Activated CD4-positive, alpha-beta T cell treated with anti-CD3 and anti-CD28 coated beads, Interleukin-2, amount 50 U/mL, for 1 hour (primary cell): ENCODE data around the gene SCAMP1.
A peak's percentile ranks its signal among the peaks of the same experiment; 100 is the strongest.

Experiments used
- DNase-seq: peaks from one replicate; pipeline ENCODE4 v3.0.0-alpha.2; 2020

SCAMP1 gene

DNA sequence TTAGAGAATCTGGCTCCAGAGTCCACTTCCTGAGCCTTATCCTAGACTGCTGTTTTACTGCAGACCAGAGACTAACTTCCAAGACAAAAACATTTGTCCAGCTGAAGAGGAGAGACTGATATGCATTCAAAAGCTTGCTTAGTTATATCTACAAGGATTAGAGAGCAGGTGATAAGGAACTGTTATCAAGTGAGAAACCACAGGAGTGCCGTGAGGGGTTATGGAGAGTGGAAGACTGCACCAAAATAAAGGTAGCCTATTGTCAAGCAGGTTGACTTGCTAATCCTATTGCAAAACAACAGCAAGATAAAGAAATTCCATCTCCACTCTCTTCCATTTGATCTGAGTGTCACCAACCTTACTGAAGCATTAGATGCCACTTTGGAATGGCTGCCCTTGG lies 139.1 kb downstream of the SCAMP1 start:
- no peak for DNase-seq

DNA sequence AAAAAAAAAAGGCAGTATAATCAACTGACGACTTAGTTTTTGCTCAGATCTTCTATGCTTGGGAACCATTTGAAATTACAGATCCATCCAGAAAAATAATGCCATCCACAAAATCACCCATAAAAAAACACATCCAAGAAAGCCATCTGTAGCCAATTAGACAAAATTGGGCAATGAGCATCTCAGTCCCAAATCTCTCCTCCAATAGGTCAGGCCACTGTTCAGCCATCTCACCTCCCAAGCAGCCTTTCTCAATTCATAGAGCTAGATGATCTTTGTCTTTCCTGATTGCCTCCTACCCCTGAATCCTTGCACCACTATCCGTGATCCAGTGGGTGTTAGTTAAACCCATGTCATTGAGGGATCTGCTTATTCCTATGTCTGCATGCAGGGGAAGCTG lies 139.6 kb downstream of the SCAMP1 start:
- no peak for DNase-seq

DNA sequence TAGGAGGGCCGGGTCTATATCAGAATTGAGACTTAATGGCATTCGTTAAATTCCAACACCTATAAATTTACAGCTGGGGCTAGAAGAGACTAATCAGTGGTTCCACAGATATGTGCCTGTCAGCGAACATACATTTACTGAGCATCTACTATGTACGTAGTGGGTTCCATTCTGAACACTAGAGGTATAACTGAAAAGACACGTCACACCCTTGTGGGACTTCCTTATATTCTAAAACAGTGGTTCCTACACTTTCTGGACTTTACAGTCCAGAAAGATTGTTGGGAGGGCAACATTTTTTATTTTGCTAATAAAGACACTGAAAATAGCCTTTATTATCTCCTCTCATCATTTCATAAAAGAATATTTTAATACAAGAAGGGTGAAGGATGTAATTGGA lies 140.5 kb downstream of the SCAMP1 start:
- DNase-seq, result no peak

DNA sequence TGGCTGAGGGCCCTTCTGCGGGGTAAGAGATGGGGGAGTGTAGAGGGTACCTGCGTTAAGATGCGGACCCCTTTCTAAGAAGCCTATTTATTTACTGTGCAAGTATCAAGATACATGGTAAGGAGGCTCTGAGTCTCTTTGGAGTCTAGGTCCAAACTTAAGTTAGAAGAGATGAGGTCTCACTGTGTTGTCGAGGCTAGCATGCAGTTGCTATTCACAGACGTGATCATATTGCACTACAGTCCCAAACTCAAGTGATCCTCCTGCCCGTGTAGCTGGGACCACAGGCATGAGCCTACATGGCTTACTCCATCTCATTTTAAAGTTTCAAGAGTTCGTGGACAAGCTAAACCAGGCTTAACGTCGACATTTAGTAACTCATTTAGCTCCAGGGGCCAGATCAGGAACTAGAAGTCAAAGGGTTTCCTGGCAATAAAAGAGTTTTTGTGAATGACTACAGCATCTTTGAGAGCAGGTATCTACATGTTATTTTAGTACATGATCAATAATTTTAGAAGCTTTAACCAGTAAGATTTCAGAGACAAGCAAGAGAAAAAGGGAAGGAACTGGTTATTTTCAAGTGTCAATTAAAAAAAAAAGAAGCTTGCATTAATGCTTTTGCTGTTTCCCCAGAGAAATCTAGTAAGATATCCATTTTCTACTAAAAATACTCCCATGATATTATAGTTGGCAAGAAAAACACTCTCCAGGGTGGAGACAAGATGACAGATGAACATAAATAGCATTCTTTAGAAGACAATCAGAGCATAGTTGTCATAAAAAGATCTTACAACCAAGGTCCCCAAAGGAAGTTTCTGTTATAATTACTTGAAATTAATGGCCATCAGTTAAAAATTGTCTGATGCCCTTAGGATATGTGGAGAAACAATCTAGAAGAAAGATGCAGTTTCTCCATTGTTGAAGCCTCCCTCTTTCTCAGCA lies 141.3 kb downstream of the SCAMP1 start:
- no peak for DNase-seq

DNA sequence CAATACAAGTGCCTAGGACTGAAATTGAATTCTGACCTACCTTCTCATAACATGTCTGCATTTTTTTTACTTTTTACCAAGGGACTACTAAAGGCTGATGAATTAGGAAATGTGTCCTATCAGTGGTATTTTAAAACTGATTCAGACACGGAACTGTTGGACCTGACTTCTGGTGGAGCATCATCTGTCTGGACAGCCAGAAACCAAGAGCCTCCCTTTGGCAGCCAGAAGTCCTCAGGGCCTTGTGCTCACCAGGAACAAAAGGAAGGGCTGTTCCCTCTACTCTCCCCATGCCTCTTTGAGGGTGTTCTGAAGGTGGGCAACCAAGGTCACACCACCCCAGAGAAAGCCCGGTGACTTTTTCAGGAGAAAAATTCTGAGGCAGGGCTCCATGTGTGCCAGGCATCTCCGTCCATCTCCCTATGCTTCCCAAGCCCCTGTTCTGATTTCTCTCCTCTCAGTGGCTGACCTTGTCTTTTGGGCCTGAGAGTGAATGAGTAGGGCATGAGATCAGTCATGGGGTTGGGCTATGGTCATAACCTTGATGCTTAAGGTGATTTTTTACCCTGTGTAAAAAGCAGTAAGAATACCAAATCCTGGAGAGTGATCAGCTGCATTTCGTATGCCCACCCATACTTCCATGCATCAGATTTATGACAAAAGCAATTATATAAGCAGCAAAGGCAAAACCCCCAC lies 143.7 kb downstream of the SCAMP1 start:
- no peak for DNase-seq

DNA sequence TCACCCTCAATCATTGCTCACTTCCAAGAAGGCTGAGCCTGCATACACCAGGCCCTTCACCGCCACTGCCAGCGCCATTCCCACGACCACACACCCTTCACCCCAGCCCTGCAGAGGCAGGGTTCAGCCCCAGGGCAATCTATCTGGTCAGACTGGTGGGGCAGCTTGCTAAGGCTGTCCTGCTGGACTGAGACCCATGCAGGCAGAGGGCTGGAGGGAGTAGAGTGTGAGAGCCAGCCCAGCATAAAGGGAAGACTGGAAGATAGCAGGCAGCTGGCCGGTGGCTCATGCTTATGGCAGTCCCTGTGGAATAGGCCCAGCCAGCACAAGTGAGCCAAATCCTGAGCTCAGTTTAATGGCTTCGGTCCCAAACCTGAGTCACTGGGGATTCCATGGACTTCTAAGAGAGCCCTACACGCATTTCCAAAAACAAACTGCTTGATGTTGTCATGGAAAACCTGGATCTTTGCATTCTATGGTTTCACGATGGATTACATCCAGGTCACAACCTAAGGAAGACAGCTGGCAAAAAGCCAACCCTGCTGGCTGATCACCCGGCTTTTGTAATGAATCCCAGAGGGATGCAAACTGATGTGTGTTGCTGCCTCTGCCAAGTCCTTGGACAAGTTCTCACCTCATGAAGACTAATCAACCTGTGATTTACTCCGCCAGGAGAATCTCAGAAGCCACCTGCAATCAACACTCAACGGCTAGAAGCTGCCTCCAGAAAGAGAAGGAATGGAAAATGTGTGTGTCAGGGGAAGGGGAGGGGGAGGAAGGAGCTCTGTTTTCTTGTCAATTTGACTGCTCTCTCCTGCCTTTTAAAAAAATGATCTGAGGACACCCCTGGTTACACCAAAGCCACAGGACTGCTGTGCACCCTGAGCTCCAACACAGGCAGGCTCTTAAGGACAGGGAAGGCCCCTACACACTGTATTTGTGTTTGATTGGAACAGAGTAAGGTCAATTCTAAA lies 144.6 kb downstream of the SCAMP1 start:
- no peak for DNase-seq

DNA sequence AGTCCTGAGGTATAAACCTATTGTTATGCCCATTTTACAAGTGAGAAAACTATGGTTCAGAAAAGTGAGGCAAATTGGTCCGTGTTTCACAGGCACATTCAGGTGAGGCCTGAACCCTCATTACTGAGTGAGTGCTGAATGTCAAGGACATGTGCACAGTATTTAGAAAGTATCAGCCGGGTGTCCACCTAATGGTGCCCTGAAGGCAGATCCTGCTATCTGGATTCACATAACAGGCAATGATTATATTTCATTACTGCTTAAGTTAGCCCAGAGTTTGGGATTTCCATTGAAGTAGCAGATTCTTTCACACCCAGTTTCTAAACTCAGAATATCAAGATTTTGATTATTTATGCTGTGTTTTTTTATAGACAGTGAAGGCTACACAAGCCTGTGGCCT lies 145.4 kb downstream of the SCAMP1 start:
- no peak for DNase-seq

DNA sequence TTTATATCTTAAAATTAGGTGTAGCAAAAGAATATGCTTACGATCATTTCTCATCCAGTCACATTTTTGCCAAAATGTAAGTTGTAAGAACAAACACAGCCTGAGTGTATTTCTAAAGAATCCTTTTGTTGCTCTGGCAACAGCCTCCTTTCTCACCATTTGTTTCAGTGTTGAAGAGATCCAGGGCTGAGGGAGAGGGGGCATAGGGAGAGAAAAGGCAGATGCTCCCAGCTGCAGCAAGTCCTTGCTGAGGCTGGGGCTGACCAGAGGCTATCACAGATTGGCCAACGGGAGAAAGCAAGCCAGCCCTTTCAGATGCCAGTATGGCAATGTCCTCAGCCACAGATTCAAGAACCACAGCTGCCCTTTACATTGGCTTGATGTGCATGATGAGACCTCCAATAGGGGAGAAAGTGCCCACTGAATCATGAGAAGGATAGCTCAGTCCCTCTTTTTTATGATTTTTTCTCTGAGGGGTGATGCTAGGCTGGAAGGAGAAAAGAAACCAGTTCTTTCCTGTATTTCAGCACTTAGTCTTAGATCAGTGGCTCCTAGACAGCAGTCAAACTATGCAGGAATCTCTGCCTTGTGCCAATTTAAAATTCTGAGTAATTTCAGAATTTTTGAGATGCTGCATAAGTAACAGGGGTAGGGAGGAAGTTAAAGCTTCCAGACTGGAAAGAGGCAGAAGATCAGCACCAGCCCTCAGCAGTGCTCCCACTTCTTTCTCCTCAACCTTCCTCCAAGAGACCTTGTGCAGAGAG lies 146.0 kb downstream of the SCAMP1 start:
- DNase-seq, result no peak

DNA sequence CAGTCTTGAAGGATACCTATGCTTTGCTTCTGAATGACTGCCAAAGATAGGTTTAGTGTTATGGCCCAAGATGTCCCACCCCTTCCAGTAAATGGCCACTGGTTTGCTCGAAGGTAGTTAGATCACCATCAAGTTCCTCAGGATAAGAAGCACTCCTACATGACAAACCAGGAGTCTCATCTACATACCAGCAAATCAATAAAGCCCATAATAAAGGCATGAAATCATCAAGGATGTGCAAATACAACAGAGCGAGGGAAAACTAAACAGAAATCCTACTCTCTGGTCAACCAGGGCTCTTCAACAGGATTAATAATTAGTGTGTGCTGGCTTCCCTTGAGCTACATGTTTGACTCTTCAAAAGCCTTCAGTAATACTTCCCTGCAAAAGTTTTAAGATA lies 147.1 kb downstream of the SCAMP1 start:
- DNase-seq, result no peak

DNA sequence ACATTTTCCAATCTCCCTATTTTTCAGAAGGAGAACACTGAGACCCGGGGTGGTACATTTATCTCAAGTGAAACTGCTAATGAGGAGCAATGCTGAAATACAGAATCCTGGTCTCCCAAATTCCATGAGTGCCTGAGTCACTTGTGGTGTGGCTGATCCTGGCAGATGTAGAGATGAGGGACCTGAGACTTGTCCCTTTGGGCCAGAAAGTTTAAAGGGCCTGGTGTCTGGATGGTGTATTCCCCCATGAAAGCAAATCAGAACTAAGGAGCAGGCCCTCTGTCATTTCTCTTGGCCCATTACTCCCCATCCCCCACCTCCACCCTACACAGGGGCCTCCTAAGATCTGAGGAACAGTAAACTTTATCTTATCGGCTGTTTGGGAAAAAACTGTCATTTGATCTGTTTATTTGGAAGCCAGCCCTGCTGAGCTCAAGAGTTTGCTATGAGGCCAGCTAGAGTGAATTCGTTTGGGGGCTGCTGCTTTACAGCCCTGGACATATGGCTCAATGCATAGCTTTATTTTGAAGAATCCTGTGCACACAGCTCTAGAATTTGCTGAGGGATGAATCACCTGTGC lies 147.9 kb downstream of the SCAMP1 start:
- no peak for DNase-seq

DNA sequence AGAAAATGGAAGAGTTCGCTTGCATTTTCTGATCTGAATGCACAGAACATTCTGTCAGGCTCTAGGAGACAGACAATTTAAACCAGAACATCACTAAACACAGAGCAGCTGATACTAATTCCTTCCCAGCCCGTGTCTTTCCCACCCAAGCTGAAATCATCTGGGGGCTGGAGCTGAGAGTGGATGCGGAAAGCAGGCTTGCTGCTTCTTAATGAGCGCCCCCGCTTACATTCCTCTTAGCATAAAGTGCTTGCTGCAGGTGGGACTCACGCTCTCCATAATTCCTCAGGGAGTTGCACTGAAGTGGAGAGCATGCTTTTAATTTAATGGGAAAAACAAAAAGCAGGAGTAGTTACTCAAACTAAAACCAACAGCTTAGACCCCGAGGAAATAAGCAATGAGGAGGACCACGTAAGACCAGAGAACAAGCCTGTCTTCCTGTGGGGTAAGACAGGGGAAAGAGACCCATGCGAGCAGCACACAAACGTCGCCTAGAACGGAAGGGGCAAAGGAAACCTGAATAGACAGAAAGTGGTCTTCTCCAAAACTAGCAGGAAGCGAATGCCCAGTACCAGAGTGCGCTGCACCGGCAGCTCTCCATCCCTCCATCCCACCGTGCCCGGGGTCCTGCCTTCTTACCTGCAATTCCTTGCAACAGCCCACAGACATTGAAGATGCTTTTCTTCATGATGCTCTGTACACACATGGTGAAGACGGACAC lies 148.9 kb downstream of the SCAMP1 start:
- DNase-seq, result no peak

DNA sequence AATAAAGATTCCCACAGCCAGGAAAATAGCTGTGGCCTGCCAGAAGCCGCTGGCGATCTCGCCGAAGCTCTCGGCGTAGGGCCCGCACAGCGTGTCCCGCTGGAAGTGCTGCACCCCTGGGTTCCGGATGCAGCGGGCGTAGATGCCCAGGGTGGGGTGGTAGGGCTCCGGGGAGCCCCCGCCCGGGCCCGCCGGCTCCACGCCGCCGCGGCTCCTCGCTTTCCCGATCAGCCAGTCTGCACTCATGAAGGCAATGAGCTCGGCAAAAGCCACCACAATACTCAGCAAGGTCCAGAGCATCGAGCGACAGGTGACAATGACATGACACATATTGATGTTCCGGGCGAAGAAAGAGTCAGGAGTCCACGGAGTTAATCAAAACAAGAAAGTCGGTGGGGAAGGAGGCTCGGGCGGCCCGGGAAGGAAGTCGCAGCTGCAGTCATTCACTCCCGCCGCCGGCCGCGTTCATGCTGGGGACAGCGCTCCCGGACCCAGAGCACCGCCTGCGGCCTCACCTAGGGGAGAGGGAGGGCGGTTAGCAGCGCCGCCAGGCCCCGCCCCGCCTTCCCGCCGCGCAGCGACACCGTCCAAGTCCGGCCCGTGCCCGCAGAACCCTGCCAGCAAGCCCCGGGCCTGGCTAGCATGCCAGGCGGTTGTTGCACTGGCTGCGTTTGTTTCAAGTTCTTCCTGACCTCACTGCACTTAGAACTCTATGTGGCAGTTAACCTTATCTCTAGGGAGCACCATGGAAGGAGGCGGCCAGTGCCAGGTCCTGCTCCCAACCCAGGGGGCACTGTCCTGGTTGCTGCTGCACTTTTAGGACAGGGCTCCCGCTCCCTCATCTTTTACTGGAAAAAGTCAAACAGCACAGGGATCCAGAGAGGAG lies 149.7 kb downstream of the SCAMP1 start:
- peak; percentile 4 for DNase-seq

DNA sequence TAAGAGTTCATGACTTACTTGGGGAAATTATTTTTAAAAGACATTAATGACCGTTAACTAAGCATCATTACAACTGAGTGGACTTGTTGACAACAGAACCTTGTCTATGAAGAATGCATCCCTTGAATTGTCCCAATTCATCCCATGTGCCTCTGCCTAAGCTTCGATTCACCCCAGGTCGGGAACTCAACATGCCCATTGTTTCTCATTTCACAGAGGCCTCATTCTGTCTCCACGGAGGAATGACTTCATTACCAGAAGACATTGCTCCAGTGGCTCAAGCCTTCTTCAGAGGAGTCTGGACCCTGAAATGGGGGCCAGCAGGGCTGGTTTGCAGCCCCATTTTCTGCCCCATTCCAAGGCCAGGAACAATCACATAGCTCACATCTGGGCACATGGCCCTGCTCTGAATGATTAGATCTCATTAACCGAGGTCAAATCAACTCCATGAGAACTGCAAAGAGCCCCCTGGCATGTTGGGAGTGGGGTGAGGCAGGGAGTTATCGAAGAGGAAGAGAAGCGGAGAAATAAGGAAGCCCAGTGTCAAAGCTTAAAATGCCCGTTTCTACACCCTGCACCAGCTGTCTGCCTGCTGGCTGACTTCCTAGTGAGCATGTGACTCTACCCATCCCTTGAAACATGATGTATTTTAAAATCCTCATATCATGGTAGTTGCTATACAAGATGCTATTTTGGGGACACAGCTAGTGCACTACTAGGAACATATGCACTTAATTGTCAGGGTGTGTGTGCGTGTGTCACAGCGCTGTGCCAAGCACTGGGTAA lies 150.9 kb downstream of the SCAMP1 start:
- no peak for DNase-seq

DNA sequence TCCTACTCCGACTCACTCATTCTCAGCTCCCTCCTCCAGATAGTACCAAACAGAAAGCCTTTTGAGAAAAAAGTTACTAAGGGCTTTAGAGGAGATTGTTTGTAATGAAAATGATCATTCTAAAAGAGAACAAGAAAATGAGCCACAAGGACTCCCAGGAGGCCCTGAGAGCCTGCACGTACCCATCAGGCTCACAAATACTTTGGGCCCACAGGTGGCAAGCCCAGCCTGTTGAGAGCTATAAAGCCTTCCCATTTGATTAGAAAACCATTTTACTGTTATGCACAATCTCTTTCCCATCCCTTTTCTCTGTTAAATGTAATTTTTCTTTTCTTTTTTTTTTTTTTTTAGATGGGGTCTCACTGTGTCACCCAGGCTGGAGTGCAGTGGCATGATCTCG lies 152.0 kb downstream of the SCAMP1 start:
- DNase-seq, result no peak

DNA sequence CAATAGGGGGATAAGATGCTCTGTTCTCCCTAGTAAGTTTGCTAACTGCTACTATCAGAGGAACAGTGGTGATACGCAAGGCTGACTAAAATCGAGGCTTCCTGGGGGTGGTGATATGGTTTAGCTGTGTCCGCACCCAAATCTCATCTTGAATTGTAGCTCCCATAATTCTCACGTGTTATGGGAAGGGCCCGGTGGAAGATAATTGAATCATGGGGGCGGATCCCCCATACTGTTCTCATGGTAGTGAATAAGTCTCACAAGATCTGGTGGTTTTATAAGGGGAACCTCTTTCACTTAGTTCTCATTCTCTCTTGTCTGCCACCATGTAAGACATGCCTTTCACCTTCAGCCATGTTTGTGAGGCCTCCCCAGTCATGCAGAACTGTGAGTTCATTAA lies 153.0 kb downstream of the SCAMP1 start:
- DNase-seq, result no peak

DNA sequence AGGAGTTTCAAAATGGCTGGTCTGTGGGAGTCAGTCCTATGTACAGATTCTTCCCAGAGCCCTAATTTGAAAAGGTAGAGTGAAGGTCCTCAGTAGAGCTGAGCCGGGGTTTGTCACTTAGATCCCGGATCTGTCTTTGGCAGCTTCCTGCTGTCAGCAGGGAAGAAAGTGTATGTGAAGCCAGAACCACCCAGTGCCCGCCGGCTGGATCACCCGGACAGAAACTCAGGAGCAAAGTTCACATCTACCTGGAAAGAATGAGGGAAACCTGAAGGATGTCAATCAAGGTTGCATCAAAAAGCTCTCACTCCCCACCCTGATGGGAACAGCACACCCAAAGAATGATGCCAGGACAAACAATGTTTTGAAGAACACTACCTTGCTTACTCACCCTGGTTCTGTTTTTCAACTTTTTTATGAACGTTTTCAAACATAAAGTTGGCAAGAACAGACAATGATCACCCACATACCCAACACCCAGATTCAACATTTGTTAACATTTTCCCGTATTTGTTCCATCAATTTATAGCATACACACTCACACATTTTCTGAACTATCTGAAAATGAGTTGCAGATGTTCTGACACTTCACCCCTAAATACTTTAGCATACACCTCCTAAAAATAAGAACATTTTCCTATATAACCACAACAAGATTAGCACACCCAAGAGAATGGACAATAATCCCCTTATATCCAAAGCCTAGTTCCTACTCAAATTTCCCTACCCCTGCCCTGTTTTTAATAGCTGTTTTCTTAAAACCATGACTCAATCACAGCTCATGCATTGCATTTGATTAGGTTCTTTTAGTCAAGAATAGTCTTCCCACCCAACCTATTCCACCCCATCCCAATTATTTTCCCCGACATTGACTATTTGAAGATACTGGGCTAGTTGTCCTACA lies 154.3 kb downstream of the SCAMP1 start:
- DNase-seq, result no peak

DNA sequence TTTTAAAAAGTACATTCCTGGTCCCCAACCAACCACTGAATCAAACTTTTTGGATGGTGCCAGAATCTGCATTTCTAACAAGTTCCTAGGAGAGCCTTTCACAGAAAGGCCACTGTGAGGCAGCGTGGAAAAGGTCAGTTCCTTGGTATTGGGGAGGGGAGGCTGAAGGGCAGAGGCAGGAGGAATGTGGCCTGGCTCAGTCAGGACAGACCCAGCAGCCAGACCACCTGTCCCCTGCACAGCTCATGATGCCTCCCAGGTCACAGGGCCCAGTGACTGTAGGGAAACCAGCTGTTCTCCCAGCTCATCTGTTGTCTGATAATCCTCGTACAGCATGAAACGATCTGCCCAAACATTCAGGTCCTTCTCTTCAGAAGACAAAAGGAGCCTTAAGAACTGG lies 155.3 kb downstream of the SCAMP1 start:
- DNase-seq, result no peak
